Stimulated activated CD4-positive, alpha-beta T cell treated with anti-CD3 and anti-CD28 coated beads, Interleukin-12 subunit alpha, Interleukin-12 subunit beta, amount 100 ng/mL, for 24 hours (primary cell): ENCODE data around the gene RAB22A.

Experiments used
- DNase-seq, 2 experiments: peaks; one replicate each; pipeline ENCODE4 v3.0.0-alpha.2; 2020; ENCODE audit warnings: low read depth in 2 of 2

Gene RAB22A, protein sequence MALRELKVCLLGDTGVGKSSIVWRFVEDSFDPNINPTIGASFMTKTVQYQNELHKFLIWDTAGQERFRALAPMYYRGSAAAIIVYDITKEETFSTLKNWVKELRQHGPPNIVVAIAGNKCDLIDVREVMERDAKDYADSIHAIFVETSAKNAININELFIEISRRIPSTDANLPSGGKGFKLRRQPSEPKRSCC

DNA sequence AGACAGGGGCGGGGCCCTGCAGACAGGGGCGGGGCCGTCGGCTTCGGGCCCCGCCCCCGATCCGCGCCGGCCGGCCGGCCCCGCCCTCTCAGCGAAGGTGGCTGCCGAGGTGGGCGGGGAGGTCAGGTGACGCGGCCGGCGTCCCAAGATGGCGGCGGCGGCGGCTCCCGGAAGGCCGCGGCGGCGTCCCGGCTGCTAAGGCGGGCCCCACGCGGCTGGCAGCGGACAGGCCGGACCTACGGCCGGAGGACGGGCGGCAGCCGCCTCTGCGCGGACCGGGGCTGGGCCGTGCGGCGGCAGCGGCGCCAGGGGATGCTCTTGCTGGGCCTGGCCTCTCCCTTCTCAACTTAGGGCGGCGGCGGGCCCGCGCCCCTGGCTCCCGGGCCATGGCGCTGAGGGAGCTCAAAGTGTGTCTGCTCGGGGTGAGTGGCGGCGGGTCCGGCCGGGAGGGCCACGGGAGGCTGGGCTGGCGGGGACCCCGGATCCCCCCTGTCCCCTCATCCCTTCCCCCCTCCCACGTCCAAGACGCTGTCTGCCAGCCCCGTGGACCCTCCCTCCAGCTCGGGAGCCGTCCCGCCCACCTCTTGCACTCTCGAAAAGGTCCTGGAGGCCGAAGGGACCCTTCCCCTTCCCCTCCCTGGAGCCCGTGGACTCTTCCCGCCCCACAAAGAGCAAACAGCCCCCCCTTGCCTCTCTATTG, at the start of gene RAB22A:
Gene RAB22A (plus strand): TSS at position 125 of the 700 bp plus-strand sequence. CDS start 262 bp downstream, at position 387.
- DNase-seq, result peak; percentile 56 to 69

DNA sequence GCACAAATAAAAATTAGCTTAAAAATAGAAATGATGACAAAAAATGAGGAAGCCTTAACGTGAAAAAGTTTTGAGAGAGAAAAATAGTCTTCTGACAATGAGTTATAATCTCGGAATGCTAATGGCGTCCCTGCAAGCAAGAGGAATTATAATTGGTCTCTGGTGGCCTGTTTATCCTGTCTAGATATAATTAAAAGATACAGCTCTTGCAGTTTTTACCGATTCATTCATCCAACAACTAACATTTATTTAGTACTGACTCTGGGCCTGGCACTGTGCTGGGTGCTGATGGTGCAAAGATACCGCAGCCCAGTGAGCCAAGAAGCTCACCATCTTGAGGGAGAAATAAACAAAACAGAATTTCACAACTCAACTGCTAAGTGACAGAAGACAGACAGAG, 49.5 kb upstream of the RAB22A start:
- DNase-seq, result no peak

DNA sequence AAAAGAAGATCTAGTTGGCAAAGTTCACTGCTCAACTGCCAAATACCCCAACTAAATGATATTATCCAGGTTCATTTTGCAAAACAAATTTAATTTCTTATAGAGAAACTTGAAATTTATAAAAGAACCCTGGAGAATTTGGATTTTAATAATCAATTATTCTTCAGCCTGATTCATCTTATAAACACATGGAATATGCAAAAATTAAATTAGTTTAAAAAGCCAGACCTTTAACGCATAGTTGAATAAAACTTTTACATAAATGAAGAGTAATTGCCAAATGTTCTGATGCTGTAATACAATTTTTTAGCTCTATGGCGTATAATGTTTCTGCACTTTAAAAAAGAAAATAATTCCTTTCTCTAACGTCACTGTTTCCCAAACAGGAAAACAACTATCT, 47.9 kb upstream of the RAB22A start:
- no peak for DNase-seq

DNA sequence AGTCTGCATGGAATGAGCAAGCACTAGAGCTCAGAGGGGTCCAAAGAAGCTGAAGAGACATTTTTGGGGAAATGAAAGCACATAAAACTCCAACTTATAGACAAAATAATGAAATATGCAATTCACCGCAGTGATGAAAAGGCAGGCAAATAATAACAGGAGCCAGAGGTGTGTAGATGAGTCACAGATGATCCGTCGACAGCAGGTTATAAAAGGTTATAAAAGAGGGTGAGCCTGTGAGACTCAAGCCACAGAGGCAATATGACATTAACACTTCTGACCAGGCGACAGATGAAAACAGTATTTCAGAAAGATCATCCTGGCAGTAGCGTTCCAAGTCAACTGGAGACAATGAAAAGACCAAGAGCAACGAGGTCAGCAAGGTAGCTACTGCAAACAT, 45.2 kb upstream of the RAB22A start:
- DNase-seq, result no peak

DNA sequence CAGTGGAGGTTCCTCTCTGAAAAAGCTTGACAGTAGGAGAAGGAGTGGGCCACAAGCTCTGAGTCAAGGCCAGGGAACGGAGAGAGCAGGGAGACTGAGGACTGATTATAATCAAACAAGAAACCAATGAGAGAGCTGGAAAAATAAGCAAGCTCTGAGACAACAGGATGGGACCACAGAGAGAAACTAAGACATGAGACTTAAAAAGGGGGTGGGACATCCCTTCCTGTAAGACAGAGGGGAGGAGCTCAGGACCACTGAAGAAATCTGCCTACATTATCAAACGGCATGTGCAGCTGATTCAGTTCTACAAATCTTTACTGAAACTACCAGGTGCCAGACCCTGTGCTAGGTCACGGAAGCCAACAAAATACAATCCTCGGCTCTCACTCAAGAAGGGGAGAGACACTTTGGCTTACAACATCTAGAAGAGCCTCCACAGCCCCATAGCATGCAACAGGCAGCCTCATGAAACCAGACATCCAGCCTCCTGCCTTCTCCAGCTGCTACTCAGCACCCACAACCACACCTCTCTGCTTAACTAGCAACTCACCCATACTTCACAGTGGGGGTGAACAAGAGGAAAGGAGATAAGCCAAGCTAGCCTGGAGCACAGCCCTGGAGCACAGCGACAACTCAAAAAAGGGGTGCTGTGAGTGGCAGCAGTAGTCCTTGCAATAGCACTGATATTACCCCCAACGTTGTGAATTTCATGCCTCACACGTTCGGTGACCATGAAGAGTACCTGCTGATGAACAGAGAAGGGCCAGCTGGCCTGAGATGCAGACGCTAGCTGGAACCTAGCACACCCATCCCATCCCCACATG, 41.9 kb upstream of the RAB22A start:
- no peak for DNase-seq

DNA sequence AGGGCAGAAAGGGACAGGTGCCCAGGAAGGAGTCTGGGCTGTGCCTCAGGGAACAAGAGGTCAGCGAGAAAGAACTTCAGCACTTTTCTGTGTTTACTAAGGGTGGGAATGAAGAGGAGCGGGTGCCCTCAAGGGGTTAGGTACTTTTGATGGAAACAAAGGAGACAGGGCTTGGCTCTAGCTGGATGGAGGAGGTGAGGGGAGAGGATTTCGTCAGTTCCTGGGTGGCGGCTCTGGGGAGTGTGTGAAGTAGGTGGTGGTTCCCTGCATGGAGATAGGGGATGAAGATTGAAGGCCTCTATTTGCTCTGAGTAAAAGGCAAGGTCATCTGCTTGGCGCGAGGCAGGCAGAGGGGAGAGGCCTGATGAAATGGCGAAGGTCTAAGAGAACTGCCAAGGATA, 41.1 kb upstream of the RAB22A start:
- DNase-seq, result no peak

DNA sequence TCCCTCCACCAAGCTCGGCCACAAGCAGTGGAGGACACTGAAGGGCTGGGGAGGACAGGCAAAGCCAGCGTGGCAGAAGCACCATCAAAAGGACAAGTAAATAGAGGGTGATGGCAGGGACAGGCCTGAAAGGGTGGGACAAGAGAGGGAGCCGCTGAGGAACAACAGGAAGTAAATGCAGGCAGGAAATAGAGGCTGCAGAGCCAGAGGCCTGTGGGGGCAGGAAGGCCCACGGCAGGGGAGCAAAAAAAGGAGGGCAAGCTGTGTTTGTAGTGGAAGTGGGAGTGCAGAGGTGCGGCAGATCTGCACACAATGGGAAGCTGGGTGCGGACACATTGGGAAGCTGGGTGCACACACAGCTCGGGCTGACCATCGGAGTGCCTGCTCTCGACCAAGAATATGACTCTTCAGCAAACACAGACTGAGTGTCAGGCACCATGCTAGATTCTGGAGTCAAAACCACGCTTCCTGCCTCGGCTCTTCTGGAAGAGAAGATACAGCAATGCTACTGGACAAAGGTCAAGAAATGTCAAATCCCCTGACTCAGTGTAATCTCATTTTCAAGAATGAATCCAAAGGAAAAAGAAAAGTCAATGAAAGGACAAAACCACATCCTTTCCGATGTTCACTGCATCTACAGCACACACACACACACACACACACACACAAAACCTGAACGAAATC, 40.4 kb upstream of the RAB22A start:
- DNase-seq, result no peak

DNA sequence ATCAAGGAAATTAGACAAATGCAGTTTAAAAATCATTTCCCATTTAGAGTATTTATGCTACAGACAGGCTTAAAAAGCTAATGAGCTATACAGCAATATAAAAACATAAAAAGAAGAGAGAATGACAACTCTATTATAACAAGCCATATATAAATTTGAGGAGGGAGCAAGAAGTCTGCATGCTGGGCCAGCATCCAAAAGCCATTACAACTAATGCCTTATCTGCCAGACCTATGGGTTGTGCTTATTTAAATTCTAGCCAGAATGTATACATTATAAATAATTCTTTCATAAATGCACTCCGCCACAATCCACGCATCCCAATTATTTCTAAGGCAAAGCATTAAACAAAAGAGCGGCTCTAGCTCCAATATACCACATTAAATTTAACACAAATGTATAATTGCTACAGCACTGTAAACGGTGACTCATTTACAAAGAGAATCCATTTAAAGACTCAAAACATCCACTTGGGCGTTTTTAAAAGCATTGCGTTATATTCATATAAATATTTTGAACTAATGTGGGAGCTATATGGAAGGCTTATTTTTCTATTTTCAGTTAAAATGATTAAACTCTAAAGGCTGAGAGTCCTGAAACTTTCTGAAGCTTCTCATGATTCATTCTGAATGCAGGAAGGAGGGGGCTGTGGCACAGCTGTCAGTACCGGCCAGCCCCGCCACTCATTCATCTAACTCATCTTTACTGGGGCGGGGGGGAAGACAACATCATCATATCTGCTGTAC, 37.7 kb upstream of the RAB22A start:
- peak in 1 of 2 experiments; percentile 37 for DNase-seq

DNA sequence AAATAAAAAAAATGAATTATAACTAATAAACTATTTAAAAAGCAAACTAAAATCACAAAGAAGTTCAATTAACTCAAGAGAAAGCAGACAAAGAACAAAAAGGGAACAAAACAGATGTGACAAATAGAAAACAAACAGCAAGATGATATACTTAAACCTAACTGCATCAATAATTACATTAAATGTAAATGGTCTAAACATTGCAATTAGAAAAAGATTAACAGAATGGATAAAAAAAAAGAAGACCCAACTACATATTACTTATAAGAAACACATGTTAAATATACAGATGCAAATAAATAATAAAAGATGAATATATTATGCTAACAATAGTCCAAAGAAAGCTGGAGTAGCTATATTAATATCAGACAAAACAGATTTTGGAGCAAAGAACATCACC, 35.1 kb upstream of the RAB22A start:
- DNase-seq, result no peak

DNA sequence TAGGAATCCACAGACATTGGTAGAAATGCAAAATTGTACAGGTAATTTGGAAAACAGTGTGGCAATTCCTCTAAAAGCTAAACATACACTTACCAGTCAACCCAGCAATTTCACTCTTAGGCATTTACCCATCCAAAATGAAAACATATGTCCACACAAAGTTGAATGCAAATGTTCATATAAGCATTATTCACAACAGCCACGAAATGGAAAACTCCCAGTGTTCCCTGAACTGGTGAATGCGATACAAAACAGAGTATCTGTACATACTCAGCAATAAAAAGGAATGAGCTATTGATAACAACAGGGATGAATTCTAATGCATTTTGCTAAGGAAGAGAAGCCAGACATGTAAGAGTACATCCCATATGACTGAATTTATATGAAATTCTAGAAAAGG, 32.4 kb upstream of the RAB22A start:
- no peak for DNase-seq

DNA sequence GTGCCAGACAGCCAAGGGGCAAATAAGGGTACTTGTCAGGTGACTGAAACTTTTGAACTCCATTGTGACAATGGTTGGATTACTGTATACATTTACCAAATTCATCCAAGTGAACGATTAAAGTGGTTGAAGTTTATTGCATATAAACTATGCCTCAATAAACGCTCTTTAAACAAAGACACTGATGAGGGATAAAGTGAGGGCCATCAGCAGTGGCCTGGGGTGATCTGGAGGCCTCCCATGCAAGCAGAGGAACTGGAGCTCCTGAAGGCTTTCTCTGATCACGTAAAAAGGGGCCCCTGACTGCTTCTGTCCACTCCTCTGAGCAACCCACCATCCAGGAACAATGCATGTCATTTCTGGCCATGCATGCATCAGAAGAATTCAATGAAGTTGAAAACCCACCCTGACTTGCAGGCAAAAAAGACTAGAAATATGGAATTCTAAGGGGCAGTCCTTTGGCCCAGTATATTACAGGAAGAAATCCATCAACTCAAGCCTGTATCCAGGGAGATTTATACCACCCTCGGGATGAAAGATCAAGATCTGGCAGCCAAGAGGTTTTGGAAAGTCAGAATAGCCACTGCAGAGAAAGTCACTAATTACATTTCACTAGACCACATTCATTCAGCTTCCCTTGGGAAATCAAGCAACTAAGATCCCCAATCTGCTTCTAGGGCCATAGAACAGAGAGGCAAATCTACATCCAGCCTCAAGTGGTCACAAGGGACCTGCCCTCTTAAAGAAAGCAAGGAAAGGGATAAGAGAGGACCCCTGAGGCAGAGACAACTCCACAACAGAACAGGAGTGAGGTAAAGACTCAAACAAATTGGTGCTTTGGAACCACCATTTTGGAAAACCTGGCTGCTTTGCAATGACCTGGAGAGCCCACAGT, 31.7 kb upstream of the RAB22A start:
- no peak for DNase-seq

DNA sequence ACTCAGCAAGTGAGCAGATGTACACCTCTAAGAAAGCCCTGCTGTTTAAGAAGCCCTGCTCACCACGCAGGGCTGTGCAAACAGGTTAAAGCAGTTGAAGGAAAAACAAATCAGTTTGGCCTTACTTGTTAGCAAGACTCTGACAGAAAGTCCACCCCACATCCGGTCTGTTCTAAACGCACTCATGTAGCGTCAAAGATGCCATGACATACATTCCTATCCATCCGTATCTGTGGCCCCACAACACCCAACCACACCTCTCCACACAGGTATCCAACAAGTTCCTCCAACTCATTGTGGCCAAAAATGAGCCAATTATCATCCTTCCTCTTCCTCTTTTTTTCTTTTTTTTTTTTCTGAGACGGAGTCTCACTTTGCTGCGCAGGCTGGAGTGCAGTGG, 22.8 kb upstream of the RAB22A start:
- no peak for DNase-seq

DNA sequence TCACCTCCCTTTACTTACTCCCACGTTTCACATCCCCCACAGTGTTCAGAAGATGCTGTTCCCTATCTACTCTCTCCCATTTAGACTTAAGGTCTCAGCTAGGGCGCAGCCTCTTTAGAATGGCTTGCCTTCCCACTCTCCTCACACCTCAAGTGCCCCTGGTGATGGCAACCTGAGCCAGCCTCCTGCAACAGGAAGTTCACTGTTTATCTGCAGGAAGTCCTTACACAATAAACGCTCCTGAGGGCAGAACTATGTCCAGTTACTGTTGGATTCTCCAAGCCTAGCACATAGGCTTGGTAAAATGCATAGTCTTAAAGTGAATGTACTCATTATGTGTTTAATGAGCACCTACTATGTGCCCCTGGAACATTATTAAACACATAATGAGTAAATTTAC, 21.9 kb upstream of the RAB22A start:
- DNase-seq, result no peak

DNA sequence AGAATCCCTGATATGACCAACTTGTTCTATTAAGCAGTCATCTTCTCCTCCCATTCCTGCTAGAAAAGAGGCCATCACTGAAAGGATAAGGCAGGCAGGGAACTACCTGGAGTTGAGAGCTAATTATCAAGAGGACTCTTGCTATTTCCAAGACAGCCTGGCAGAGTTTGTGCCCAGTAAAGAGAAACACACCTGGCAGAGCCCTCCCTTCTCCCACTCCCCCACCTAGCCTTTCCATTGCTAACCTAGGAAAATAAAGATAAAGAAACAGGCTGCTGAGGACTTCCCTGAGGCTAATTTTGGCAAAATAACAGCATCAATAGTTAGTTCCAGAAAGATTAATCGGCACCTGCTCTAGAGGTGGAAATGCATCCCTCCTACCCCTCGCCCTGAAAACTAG, 20.4 kb upstream of the RAB22A start:
- DNase-seq, result no peak

DNA sequence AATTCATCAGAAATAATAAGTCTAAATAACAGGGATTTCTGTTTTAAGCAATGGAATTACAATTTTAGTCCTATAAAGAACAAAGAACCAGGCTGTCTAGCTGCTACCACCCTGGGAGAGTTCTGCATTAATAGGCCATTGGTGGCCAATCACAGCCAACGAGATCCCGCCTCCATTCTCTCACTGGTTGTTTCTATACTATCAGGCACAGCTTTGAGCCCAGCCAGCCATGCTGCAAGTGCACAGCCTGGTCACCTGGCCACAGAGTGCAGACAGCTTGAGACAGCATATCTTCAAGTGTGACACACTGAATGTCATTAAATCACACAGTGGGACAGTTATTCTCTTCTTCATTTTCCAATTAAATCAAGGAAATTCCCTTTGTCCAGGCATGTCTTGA, 16.1 kb upstream of the RAB22A start:
- no peak for DNase-seq

DNA sequence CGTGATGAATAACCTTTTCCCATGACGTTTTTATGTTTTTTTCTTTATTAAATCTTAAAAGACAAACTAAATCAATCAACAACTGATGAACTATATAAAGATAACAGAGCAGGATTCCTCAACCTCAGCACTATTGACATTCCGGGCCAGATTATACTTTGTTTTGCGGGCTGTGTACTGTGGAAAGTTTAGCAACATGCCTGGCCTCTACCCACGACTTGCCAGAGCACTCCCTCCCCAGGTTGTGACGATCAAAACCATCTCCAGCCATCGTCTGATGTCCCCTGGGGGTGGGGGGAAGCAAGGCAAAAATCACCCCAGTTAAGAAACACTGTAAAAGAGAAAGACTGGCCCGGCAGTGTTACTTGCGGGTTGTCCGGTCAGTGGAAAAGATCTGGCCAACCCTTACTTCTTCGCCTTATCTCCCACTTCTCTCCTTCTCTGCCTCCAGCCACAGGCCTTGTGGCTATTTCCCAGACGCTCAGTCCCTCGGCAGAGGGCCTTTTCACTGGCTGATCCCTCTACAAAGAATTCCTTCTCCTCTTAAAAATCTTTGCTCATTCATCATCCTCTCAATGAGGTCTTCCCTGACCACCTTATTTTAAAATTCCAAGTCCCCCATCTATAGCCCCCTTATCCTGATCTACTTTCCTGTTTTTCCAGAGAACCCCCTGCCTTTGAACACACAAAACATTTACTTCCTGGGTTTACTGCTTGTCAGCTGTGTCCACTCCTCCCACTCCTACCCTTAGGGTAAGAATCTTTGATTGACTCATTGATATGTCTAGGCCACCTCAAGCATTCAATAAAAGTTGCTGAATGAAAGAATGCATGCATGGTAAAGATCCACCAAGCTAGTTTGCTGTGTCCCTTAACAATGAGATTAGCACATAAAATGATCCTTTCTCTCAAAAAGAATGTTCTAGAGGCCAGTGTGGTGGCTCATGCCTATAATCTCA, 14.7 kb upstream of the RAB22A start:
- no peak for DNase-seq

DNA sequence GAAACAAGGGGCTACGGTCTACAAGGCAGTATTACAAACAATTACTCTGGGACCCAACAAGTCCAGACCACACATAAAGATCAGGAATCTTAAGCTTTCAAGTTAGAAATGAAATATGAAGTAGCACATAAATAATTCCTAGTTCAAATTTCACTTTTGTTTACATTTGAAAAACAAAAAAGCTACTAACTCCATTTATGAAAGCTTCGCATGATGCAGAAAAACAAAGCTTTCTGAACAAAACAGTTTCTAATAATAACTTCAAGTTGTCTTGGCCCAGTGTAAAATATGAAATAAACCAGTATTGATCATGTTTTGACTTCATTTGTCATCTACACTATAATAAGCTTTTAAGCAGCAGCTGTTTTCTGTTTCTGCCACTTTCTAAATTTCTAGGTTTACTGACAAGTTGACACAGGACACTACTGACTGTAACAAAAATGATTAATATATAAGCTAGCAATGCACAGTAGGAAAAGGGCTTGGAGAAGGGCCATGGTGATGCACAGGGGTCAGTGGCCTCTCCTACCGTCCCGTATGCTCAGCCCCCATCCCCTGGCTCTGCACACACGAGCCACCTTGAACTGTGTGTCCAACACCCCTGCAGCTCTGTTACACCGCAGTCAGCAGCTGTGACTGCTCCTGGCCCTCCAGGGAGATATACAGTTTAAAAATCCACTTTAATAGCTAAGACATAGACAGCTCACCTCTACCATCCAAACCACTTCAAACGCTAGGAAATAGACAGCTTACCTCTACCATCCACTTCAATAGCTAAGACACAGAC, 13.3 kb upstream of the RAB22A start:
- DNase-seq, result no peak

DNA sequence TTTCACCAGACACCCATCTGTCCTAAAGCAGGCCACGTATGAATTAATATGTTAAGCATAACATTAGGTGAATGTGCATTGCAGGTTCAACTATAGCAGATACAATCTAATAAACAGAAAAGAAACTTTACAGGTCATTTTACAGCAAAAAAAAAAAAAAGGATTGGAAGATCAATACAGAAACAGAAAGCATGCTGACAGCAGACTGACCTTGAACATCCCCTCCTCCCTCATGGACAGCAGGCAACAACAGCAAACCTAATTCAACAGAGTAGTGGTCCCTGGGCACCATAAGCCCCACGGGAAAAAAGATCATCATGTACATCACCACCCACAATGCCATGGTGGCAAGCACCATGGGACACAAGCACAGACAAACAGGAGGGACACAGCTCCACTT, 12.1 kb upstream of the RAB22A start:
- no peak for DNase-seq

DNA sequence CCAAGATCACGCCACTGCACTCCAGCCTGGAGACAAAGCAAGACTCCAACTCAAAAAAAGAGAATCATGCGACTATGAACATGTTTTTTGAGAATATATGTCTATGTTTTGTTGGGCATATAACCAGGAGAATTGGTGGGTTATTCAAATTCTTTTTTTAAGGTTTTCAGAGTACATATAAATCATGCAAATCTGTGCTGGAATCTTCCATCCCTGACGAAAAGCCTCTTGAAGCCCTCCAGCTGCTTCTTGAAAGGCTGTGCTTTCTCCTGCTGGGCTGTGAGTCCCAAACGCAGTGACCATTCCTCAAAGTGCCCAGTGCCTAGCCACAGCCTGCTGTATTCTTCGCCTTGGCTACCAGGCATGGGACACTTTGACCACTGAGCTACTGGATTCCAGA, 9.2 kb upstream of the RAB22A start:
- no peak for DNase-seq
